Testis (tissue), 2 donors: ENCODE data around the gene LAMB4.

Source experiments
- POLR2A ChIP-seq: fragments of 450-650 bp; IDR thresholded peaks from one replicate; pipeline ENCODE4 v1.6.1; 2017; ENCODE audit warnings: antibody characterized with exemption, mild to moderate bottlenecking, moderate library complexity
- TF ChIP-seq, protein P1 (sequence below), 3 experiments: fragments of 450-650 bp in 2 of 3; fragments of 200-600 bp in 1 of 3; sonication (generic) in 1 of 3; IDR thresholded peaks; one replicate each; pipeline ENCODE4 v1.5.1; 2016 to 2019; ENCODE audit warnings: antibody characterized with exemption in 3 of 3, mild to moderate bottlenecking in 2 of 3, moderate library complexity in 1 of 3

DNA sequence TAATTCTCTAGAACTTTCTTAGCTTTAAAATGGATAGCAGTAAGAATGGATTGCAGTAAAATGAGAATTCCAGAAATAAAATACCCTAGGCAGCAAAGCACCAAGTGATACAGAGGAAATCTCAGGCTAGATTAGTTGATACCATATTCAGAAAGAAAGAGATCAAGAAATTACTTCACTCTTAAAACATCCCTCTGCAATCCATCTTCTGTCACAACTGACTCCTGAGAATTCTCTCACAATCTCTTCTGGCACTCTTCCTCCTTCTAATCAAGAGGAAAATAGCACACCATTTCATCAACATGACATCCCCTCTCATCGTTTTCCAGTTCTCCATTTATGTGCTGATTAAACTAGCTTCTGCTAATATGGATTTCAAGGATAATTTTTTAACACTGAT, 85.0 kb downstream of the LAMB4 start:
- TF ChIP-seq, protein P1, sequence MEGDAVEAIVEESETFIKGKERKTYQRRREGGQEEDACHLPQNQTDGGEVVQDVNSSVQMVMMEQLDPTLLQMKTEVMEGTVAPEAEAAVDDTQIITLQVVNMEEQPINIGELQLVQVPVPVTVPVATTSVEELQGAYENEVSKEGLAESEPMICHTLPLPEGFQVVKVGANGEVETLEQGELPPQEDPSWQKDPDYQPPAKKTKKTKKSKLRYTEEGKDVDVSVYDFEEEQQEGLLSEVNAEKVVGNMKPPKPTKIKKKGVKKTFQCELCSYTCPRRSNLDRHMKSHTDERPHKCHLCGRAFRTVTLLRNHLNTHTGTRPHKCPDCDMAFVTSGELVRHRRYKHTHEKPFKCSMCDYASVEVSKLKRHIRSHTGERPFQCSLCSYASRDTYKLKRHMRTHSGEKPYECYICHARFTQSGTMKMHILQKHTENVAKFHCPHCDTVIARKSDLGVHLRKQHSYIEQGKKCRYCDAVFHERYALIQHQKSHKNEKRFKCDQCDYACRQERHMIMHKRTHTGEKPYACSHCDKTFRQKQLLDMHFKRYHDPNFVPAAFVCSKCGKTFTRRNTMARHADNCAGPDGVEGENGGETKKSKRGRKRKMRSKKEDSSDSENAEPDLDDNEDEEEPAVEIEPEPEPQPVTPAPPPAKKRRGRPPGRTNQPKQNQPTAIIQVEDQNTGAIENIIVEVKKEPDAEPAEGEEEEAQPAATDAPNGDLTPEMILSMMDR (IDR thresholded peaks at IDR 0.05): no peak
- no peak for TF ChIP-seq POLR2A
